ENCODE results near the gene DAZAP1. TPM values are rescaled to one million over a fixed set of nuclear protein-coding genes. Genes with fewer than 3 reads are reported as not detected.

Gene DAZAP1
- total RNA-seq, 4 donors from 2014 or later = 41.5 to 75.4 (median 49.2) TPM

GRCh38 chr19:1402411-1403070 is 4.8 kb upstream of the DAZAP1 start:
- no peaks in the 10 kb centered on the region for H3K27me3 ChIP-seq
- WGBS = 40% methylated on average over 23 of the region's 25 CpGs
- no peaks in the 10 kb centered on the region for H3K36me3 ChIP-seq
- DNase-seq (ENCODE audit: low spot score in 2 of 2) = no peak
- H3K4me1 ChIP-seq = peaks cover 53% of the 10 kb centered on the region
- H3K4me3 ChIP-seq = no peak overlapping the region
- no peaks in the 10 kb centered on the region for H3K9me3 ChIP-seq
- peak overlapping the region; percentile 28 for H3K27ac ChIP-seq
- TF ChIP-seq EP300 (IDR thresholded peaks at IDR 0.05) (no peak), POLR2AphosphoS5 (IDR thresholded peaks at IDR 0.05) (no peak), POLR2A (IDR thresholded peaks at IDR 0.05) (no peak)
- TF ChIP-seq, protein P1, sequence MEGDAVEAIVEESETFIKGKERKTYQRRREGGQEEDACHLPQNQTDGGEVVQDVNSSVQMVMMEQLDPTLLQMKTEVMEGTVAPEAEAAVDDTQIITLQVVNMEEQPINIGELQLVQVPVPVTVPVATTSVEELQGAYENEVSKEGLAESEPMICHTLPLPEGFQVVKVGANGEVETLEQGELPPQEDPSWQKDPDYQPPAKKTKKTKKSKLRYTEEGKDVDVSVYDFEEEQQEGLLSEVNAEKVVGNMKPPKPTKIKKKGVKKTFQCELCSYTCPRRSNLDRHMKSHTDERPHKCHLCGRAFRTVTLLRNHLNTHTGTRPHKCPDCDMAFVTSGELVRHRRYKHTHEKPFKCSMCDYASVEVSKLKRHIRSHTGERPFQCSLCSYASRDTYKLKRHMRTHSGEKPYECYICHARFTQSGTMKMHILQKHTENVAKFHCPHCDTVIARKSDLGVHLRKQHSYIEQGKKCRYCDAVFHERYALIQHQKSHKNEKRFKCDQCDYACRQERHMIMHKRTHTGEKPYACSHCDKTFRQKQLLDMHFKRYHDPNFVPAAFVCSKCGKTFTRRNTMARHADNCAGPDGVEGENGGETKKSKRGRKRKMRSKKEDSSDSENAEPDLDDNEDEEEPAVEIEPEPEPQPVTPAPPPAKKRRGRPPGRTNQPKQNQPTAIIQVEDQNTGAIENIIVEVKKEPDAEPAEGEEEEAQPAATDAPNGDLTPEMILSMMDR (IDR thresholded peaks at IDR 0.05) = no peak

GRCh38 chr19:1406774-1407527 is 435 bp upstream of the DAZAP1 start:
- peak; percentile 99 for DNase-seq (ENCODE audit: low spot score in 2 of 2)
- Histone ChIP-seq H3K36me3 (no peaks in the 10 kb centered on the region), H3K27ac (peak overlapping the region; percentile 95), H3K27me3 (no peaks in the 10 kb centered on the region), H3K4me3 (peak overlapping the region; percentile 100), H3K9me3 (no peaks in the 10 kb centered on the region), H3K4me1 (peaks cover 61% of the 10 kb centered on the region)
- TF ChIP-seq POLR2AphosphoS5 (IDR thresholded peaks at IDR 0.05) = peak in 1 of 3 donors; percentile 60
- TF ChIP-seq EP300 (IDR thresholded peaks at IDR 0.05) = no peak
- no peak for TF ChIP-seq POLR2A (IDR thresholded peaks at IDR 0.05)
- TF ChIP-seq, protein P1 (IDR thresholded peaks at IDR 0.05) = peak in 1 of 2 donors; percentile 28
- 0% methylated on average over 24 of the region's 72 CpGs for WGBS

GRCh38 chr19:1408300-1409203 is 1.2 kb downstream of the DAZAP1 start:
- TF ChIP-seq, protein P1 (IDR thresholded peaks at IDR 0.05) = no peak
- no peak for TF ChIP-seq EP300 (IDR thresholded peaks at IDR 0.05)
- no peak for TF ChIP-seq POLR2A (IDR thresholded peaks at IDR 0.05)
- TF ChIP-seq POLR2AphosphoS5 (IDR thresholded peaks at IDR 0.05) = no peak

GRCh38 chr19:1409204-1410005 is 2.0 kb downstream of the DAZAP1 start:
- H3K27me3 ChIP-seq = no peaks in the 10 kb centered on the region
- H3K27ac ChIP-seq = peak overlapping the region; percentile 95
- no peak for DNase-seq (ENCODE audit: low spot score in 2 of 2)
- WGBS = 40% methylated on average over 24 of the region's 33 CpGs
- H3K4me1 ChIP-seq = peaks cover 72% of the 10 kb centered on the region
- H3K9me3 ChIP-seq = no peaks in the 10 kb centered on the region
- H3K36me3 ChIP-seq = peaks cover 11% of the 10 kb centered on the region
- TF ChIP-seq POLR2A (IDR thresholded peaks at IDR 0.05) (no peak), POLR2AphosphoS5 (IDR thresholded peaks at IDR 0.05) (no peak), EP300 (IDR thresholded peaks at IDR 0.05) (no peak)
- TF ChIP-seq, protein P1 (IDR thresholded peaks at IDR 0.05) = no peak
- peak overlapping the region; percentile 100 for H3K4me3 ChIP-seq

More at GRCh38 chr19:1408300-1409203, 1.2 kb downstream of the DAZAP1 start:
- Histone ChIP-seq H3K9me3 (no peaks in the 10 kb centered on the region), H3K36me3 (peaks cover 11% of the 10 kb centered on the region), H3K27ac (peak overlapping the region; percentile 95), H3K27me3 (no peaks in the 10 kb centered on the region), H3K4me1 (peaks cover 63% of the 10 kb centered on the region), H3K4me3 (peak overlapping the region; percentile 100)
- DNase-seq (ENCODE audit: low spot score in 2 of 2) = no peak
- WGBS = 1% methylated on average over 19 of the region's 69 CpGs

Measured in suprapubic skin (tissue), 4 donors.